SHP77 treated with DMSO at 0.1 percent for 48 hours (cell line): ENCODE data around the gene ICAM1.
A peak's percentile ranks its signal among the peaks of the same experiment; 100 is the strongest.
"Not testable (repeated sequence)": the region's sequence is repeated elsewhere in the genome, so short reads cannot be mapped to it uniquely, and the experiment has no call there.

Source experiments
- DNase-seq: peaks from one replicate; lab custom pipeline; 2025; lab: John Stamatoyannopoulos, UW

Gene ICAM1

GRCh38 chr19:10277795-10278589 lies 7.1 kb downstream of the ICAM1 start:
- no peak for DNase-seq

GRCh38 chr19:10278935-10279334 lies 8.0 kb downstream of the ICAM1 start:
- DNase-seq: no peak

GRCh38 chr19:10279737-10280442 lies 9.0 kb downstream of the ICAM1 start:
- no peak for DNase-seq

- not testable (repeated sequence) for DNase-seq
Measured at GRCh38 chr19:10282043-10282442, 11.1 kb downstream of the ICAM1 start.

- no peak for DNase-seq
Measured at GRCh38 chr19:10283301-10284064, 12.6 kb downstream of the ICAM1 start.

- DNase-seq: no peak
Measured at GRCh38 chr19:10284065-10284959, 13.4 kb downstream of the ICAM1 start.

- no peak for DNase-seq
Measured at GRCh38 chr19:10284960-10285278, 14.0 kb downstream of the ICAM1 start.

GRCh38 chr19:10285393-10285792 lies 14.5 kb downstream of the ICAM1 start:
- no peak for DNase-seq

- DNase-seq: no peak
Measured at GRCh38 chr19:10286803-10287737, 16.1 kb downstream of the ICAM1 start, which contains the start of gene ICAM4. ICAM4 (plus strand) TSS chr19:10286955; CDS start chr19:10287013, 58 bp downstream.

- peak; percentile 46 for DNase-seq
Measured at GRCh38 chr19:10288662-10289166, 17.8 kb downstream of the ICAM1 start.

- peak; percentile 66 for DNase-seq
Measured at GRCh38 chr19:10289167-10289835, 18.4 kb downstream of the ICAM1 start.

GRCh38 chr19:10289836-10290356 lies 19.0 kb downstream of the ICAM1 start, which contains the start of gene ICAM5:
ICAM5 (plus strand) TSS chr19:10289952; CDS start chr19:10290044, 92 bp downstream.
- DNase-seq: no peak

GRCh38 chr19:10290357-10290875 lies 19.5 kb downstream of the ICAM1 start:
- DNase-seq: no peak

GRCh38 chr19:10290876-10291553 lies 20.1 kb downstream of the ICAM1 start:
- DNase-seq: no peak

- DNase-seq: no peak
Measured at GRCh38 chr19:10291554-10292205, 20.8 kb downstream of the ICAM1 start.

- DNase-seq: peak; percentile 55
Measured at GRCh38 chr19:10292206-10292788, 21.4 kb downstream of the ICAM1 start.

GRCh38 chr19:10292789-10293636 lies 22.1 kb downstream of the ICAM1 start:
- no peak for DNase-seq
